ENCODE measurements around the gene EPHB1.

Gene EPHB1

GRCh38 chr3:134892326-134892725, 97.3 kb downstream of the EPHB1 start:
- 21 to 34% methylated on average over 2 of the region's 2 CpGs for WGBS, 2 experiments
- no peaks in the 10 kb centered on the region for H3K9me3 ChIP-seq (ENCODE audit: control insufficient read depth, low read length)
- no peak overlapping the region for H3K27ac ChIP-seq (ENCODE audit: insufficient read depth, low read depth, low read length, poor library complexity, severe bottlenecking)
- no peaks in the 10 kb centered on the region for H3K36me3 ChIP-seq (ENCODE audit: control insufficient read depth, insufficient read depth, low read length)
- H3K4me1 ChIP-seq (ENCODE audit: control insufficient read depth, insufficient read depth, low read length), result peaks cover 6% of the 10 kb centered on the region
- H3K27me3 ChIP-seq (ENCODE audit: control insufficient read depth, insufficient read depth, low read length, poor library complexity, severe bottlenecking), result peaks cover 8% of the 10 kb centered on the region
- no peak overlapping the region for H3K4me3 ChIP-seq (ENCODE audit: insufficient read depth, low read depth, low read length)

GRCh38 chr3:134892761-134893160, 97.7 kb downstream of the EPHB1 start:
- 76 to 83% methylated on average over 5 of the region's 5 CpGs for WGBS, 2 experiments
- Histone ChIP-seq H3K27ac (ENCODE audit: insufficient read depth, low read depth, low read length, poor library complexity, severe bottlenecking) (no peak overlapping the region), H3K9me3 (ENCODE audit: control insufficient read depth, low read length) (no peaks in the 10 kb centered on the region), H3K27me3 (ENCODE audit: control insufficient read depth, insufficient read depth, low read length, poor library complexity, severe bottlenecking) (peaks cover 8% of the 10 kb centered on the region), H3K4me3 (ENCODE audit: insufficient read depth, low read depth, low read length) (no peak overlapping the region), H3K36me3 (ENCODE audit: control insufficient read depth, insufficient read depth, low read length) (no peaks in the 10 kb centered on the region), H3K4me1 (ENCODE audit: control insufficient read depth, insufficient read depth, low read length) (peaks cover 6% of the 10 kb centered on the region)

- WGBS, 2 experiments, result 92 to 95% methylated on average over 4 of the region's 4 CpGs
- H3K27ac ChIP-seq (ENCODE audit: insufficient read depth, low read depth, low read length, poor library complexity, severe bottlenecking), result no peak overlapping the region
- H3K4me3 ChIP-seq (ENCODE audit: insufficient read depth, low read depth, low read length), result no peak overlapping the region
- peaks cover 6% of the 10 kb centered on the region for H3K4me1 ChIP-seq (ENCODE audit: control insufficient read depth, insufficient read depth, low read length)
- no peaks in the 10 kb centered on the region for H3K36me3 ChIP-seq (ENCODE audit: control insufficient read depth, insufficient read depth, low read length)
- H3K27me3 ChIP-seq (ENCODE audit: control insufficient read depth, insufficient read depth, low read length, poor library complexity, severe bottlenecking), result peaks cover 8% of the 10 kb centered on the region
- no peaks in the 10 kb centered on the region for H3K9me3 ChIP-seq (ENCODE audit: control insufficient read depth, low read length)
Observed at GRCh38 chr3:134894533-134894932, 99.5 kb downstream of the EPHB1 start.

- Histone ChIP-seq H3K9me3 (ENCODE audit: control insufficient read depth, low read length) (no peaks in the 10 kb centered on the region), H3K27me3 (ENCODE audit: control insufficient read depth, insufficient read depth, low read length, poor library complexity, severe bottlenecking) (peaks cover 8% of the 10 kb centered on the region), H3K4me3 (ENCODE audit: insufficient read depth, low read depth, low read length) (no peak overlapping the region), H3K27ac (ENCODE audit: insufficient read depth, low read depth, low read length, poor library complexity, severe bottlenecking) (no peak overlapping the region), H3K4me1 (ENCODE audit: control insufficient read depth, insufficient read depth, low read length) (peaks cover 6% of the 10 kb centered on the region), H3K36me3 (ENCODE audit: control insufficient read depth, insufficient read depth, low read length) (no peaks in the 10 kb centered on the region)
- WGBS, 2 experiments, result 89 to 96% methylated on average over 2 of the region's 2 CpGs
Observed at GRCh38 chr3:134895181-134895580, 100.1 kb downstream of the EPHB1 start.

- H3K27ac ChIP-seq (ENCODE audit: insufficient read depth, low read depth, low read length, poor library complexity, severe bottlenecking), result no peak overlapping the region
- H3K4me1 ChIP-seq (ENCODE audit: control insufficient read depth, insufficient read depth, low read length), result peaks cover 6% of the 10 kb centered on the region
- H3K4me3 ChIP-seq (ENCODE audit: insufficient read depth, low read depth, low read length), result no peak overlapping the region
- no peaks in the 10 kb centered on the region for H3K9me3 ChIP-seq (ENCODE audit: control insufficient read depth, low read length)
- H3K27me3 ChIP-seq (ENCODE audit: control insufficient read depth, insufficient read depth, low read length, poor library complexity, severe bottlenecking), result peaks cover 8% of the 10 kb centered on the region
- WGBS, 2 experiments, result 96 to 99% methylated on average over 5 of the region's 5 CpGs
- no peaks in the 10 kb centered on the region for H3K36me3 ChIP-seq (ENCODE audit: control insufficient read depth, insufficient read depth, low read length)
Observed at GRCh38 chr3:134896141-134896540, 101.1 kb downstream of the EPHB1 start.

GRCh38 chr3:134896696-134897095, 101.6 kb downstream of the EPHB1 start:
- H3K4me3 ChIP-seq (ENCODE audit: insufficient read depth, low read depth, low read length), result no peak overlapping the region
- peaks cover 6% of the 10 kb centered on the region for H3K4me1 ChIP-seq (ENCODE audit: control insufficient read depth, insufficient read depth, low read length)
- H3K36me3 ChIP-seq (ENCODE audit: control insufficient read depth, insufficient read depth, low read length), result no peaks in the 10 kb centered on the region
- 95 to 98% methylated on average over 8 of the region's 8 CpGs for WGBS, 2 experiments
- peaks cover 8% of the 10 kb centered on the region for H3K27me3 ChIP-seq (ENCODE audit: control insufficient read depth, insufficient read depth, low read length, poor library complexity, severe bottlenecking)
- H3K27ac ChIP-seq (ENCODE audit: insufficient read depth, low read depth, low read length, poor library complexity, severe bottlenecking), result no peak overlapping the region
- no peaks in the 10 kb centered on the region for H3K9me3 ChIP-seq (ENCODE audit: control insufficient read depth, low read length)

GRCh38 chr3:134897391-134898141, 102.5 kb downstream of the EPHB1 start:
- H3K36me3 ChIP-seq (ENCODE audit: control insufficient read depth, insufficient read depth, low read length), result no peaks in the 10 kb centered on the region
- peaks cover 6% of the 10 kb centered on the region for H3K4me1 ChIP-seq (ENCODE audit: control insufficient read depth, insufficient read depth, low read length)
- no peak overlapping the region for H3K4me3 ChIP-seq (ENCODE audit: insufficient read depth, low read depth, low read length)
- no peaks in the 10 kb centered on the region for H3K9me3 ChIP-seq (ENCODE audit: control insufficient read depth, low read length)
- 85 to 89% methylated on average over 10 of the region's 10 CpGs for WGBS, 2 experiments
- no peak overlapping the region for H3K27ac ChIP-seq (ENCODE audit: insufficient read depth, low read depth, low read length, poor library complexity, severe bottlenecking)
- H3K27me3 ChIP-seq (ENCODE audit: control insufficient read depth, insufficient read depth, low read length, poor library complexity, severe bottlenecking), result peaks cover 8% of the 10 kb centered on the region

- Histone ChIP-seq H3K4me1 (ENCODE audit: control insufficient read depth, insufficient read depth, low read length) (no peaks in the 10 kb centered on the region), H3K27me3 (ENCODE audit: control insufficient read depth, insufficient read depth, low read length, poor library complexity, severe bottlenecking) (peaks cover 8% of the 10 kb centered on the region), H3K4me3 (ENCODE audit: insufficient read depth, low read depth, low read length) (no peak overlapping the region), H3K9me3 (ENCODE audit: control insufficient read depth, low read length) (no peaks in the 10 kb centered on the region), H3K36me3 (ENCODE audit: control insufficient read depth, insufficient read depth, low read length) (no peaks in the 10 kb centered on the region), H3K27ac (ENCODE audit: insufficient read depth, low read depth, low read length, poor library complexity, severe bottlenecking) (no peak overlapping the region)
- WGBS, 2 experiments, result 90 to 97% methylated on average over 7 of the region's 7 CpGs
Observed at GRCh38 chr3:134898181-134898754, 103.2 kb downstream of the EPHB1 start.

GRCh38 chr3:134899786-134900185, 104.7 kb downstream of the EPHB1 start:
- WGBS, 2 experiments, result 87 to 96% methylated on average over 1 of the region's 1 CpG

GRCh38 chr3:134900482-134900881, 105.4 kb downstream of the EPHB1 start:
- H3K4me1 ChIP-seq (ENCODE audit: control insufficient read depth, insufficient read depth, low read length), result peaks cover 10% of the 10 kb centered on the region
- no peak overlapping the region for H3K4me3 ChIP-seq (ENCODE audit: insufficient read depth, low read depth, low read length)
- no peak overlapping the region for H3K27ac ChIP-seq (ENCODE audit: insufficient read depth, low read depth, low read length, poor library complexity, severe bottlenecking)
- WGBS, 2 experiments, result 94 to 100% methylated on average over 1 of the region's 1 CpG
- no peaks in the 10 kb centered on the region for H3K9me3 ChIP-seq (ENCODE audit: control insufficient read depth, low read length)
- H3K36me3 ChIP-seq (ENCODE audit: control insufficient read depth, insufficient read depth, low read length), result no peaks in the 10 kb centered on the region
- H3K27me3 ChIP-seq (ENCODE audit: control insufficient read depth, insufficient read depth, low read length, poor library complexity, severe bottlenecking), result no peaks in the 10 kb centered on the region

More at GRCh38 chr3:134899786-134900185, 104.7 kb downstream of the EPHB1 start:
- Histone ChIP-seq H3K27ac (ENCODE audit: insufficient read depth, low read depth, low read length, poor library complexity, severe bottlenecking) (no peak overlapping the region), H3K9me3 (ENCODE audit: control insufficient read depth, low read length) (no peaks in the 10 kb centered on the region), H3K27me3 (ENCODE audit: control insufficient read depth, insufficient read depth, low read length, poor library complexity, severe bottlenecking) (peaks cover 3% of the 10 kb centered on the region), H3K4me3 (ENCODE audit: insufficient read depth, low read depth, low read length) (no peak overlapping the region), H3K4me1 (ENCODE audit: control insufficient read depth, insufficient read depth, low read length) (peaks cover 8% of the 10 kb centered on the region), H3K36me3 (ENCODE audit: control insufficient read depth, insufficient read depth, low read length) (no peaks in the 10 kb centered on the region)
